ENCODE results near the gene FGF22. TPM values are rescaled to one million over a fixed set of nuclear protein-coding genes. Genes with fewer than 3 reads are reported as not detected.

Gene FGF22
- total RNA-seq, 1 experiment from 2014 or later, result not detected

DNA sequence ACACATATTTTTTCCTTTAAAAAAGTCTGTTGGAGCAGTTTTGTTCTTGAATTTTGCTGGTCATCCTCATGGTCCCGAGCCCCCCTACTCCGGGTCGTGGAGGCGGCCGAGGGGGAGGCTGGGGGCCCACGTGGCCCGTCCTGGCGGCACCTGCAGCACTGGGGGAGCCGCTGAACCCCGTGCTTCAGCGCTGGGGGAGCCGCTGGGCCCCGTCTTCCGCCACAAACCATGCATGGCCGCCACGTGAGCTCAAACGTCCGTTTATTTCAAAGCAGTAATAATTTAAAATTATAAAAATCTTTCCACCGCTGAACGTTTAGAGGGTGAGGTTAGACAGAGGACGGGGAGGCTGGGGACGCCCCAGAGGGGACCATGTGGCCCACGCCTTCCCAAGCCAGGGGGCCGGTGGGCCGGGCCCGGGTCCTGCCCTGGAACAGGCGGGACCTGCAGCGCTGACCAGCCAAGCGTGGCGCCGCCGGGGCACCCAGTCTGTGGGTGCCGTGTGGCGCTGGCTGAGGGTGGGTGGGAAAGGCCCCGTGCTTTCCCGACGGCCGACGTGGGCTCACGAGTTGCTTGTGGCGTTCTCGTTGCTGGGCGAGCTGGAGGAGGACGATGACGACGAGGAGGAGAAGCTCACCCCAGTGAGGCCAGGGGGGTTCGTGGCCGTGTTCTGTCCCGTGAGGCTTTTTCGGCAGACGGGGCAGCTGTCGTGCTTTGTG, 8.0 kb downstream of the FGF22 start:
- H3K4me3 ChIP-seq (ENCODE audit: low read length), result no peak overlapping the region
- peaks cover 10% of the 10 kb centered on the region for H3K4me1 ChIP-seq (ENCODE audit: low read length)
- H3K9me2 ChIP-seq (replicated peaks; ENCODE audit: insufficient read depth, low read length), result no peaks in the 10 kb centered on the region
- DNase-seq, result no peak
- H3K9me3 ChIP-seq (ENCODE audit: low read length), result no peaks in the 10 kb centered on the region
- no peak overlapping the region for H2AFZ ChIP-seq (ENCODE audit: low read length)
- H3K4me2 ChIP-seq (ENCODE audit: low read depth, low read length, poor library complexity, severe bottlenecking), result no peak overlapping the region
- no peaks in the 10 kb centered on the region for H3K27me3 ChIP-seq (ENCODE audit: low read length)
- H3K79me2 ChIP-seq (ENCODE audit: low read length), result peaks cover 9% of the 10 kb centered on the region
- H3K36me3 ChIP-seq (ENCODE audit: insufficient read depth, low read length), result no peaks in the 10 kb centered on the region
- H4K20me1 ChIP-seq (ENCODE audit: insufficient read depth, low read depth, low read length), result peaks cover 8% of the 10 kb centered on the region; the same call in 1 of the 2 replicates
- H3K9ac ChIP-seq (ENCODE audit: low read length), result no peak overlapping the region
- H3K27ac ChIP-seq (ENCODE audit: low read length), result no peak overlapping the region

DNA sequence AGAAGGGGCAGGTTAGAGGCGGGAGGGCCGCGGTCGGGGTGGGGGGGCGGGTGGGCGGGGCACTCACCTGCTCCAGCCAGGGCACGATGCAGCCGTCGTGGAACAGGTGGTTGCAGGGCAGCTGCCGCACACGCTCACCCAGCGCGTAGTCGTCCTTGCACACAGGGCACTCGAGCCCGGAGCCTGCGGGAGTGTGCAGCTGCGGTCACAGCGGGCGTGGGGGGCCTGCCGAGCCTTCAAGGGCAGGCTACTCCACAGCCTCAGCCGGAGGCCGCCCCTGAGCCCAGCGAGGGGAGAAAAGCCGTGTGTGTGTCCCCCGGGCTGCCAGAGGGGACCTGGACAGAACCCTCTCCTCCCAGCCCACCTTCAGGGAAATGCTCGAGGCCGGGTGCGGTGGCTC, 8.6 kb downstream of the FGF22 start:
- DNase-seq, result no peak
- Histone ChIP-seq H3K27me3 (ENCODE audit: low read length) (no peaks in the 10 kb centered on the region), H3K4me1 (ENCODE audit: low read length) (peaks cover 10% of the 10 kb centered on the region), H3K4me3 (ENCODE audit: low read length) (no peak overlapping the region), H3K9ac (ENCODE audit: low read length) (no peak overlapping the region), H3K4me2 (ENCODE audit: low read depth, low read length, poor library complexity, severe bottlenecking) (no peak overlapping the region), H3K9me2 (replicated peaks; ENCODE audit: insufficient read depth, low read length) (no peaks in the 10 kb centered on the region), H4K20me1 (ENCODE audit: insufficient read depth, low read depth, low read length) (peaks cover 11% of the 10 kb centered on the region), H3K79me2 (ENCODE audit: low read length) (peaks cover 14% of the 10 kb centered on the region), H3K36me3 (ENCODE audit: insufficient read depth, low read length) (peaks cover under 1% of the 10 kb centered on the region; the same call in 1 of the 2 replicates), H2AFZ (ENCODE audit: low read length) (no peak overlapping the region), H3K27ac (ENCODE audit: low read length) (no peak overlapping the region), H3K9me3 (ENCODE audit: low read length) (no peaks in the 10 kb centered on the region)

DNA sequence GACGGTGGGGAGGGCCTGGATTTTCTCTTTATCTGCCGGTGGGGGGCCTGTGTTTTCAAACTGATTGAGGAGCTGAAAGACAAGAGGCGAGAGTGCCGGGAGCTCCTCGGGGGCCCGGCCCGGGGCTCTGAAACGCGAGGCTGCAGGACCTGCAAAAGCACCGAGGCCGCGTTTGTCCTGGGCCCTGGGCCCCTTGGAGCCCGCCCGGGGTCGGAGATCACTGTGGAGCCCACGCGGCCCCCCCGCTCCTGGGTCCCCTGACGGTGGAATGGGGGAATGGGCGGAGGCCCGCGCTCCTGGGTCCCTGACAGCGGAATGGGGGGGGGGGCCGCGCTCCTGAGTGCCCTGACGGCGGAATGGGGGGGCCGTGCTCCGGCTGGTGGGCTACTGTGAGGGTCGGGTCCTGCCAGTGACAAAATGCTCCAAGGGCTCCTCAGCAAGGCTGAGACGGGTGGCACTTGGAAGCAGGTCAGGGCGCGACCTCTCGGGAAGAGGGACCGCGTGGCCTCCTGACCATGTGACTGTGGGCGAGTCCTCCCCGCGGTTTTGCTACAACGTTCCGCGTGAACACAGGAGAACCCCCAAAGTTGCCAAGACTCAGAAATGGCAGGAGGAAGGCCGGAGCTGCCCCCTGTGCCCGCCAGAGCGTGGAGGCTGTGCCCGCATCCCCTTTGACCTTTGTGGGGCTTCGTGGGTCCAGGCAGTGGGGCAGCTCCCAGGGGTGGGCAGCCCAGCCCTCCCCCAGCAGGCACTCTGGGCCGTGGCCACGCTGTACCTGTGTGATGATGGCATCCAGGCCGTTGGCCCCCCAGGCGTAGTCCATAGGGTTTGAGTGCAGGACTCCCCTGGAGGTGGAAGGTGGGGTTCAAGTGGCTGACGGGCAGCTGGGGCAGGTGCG, 9.5 kb downstream of the FGF22 start:
- Histone ChIP-seq H3K36me3 (ENCODE audit: insufficient read depth, low read length) (peaks cover 7% of the 10 kb centered on the region), H4K20me1 (ENCODE audit: insufficient read depth, low read depth, low read length) (peaks cover 20% of the 10 kb centered on the region), H3K4me1 (ENCODE audit: low read length) (peaks cover 9% of the 10 kb centered on the region), H3K9ac (ENCODE audit: low read length) (no peak overlapping the region), H2AFZ (ENCODE audit: low read length) (no peak overlapping the region), H3K79me2 (ENCODE audit: low read length) (peaks cover 23% of the 10 kb centered on the region), H3K9me3 (ENCODE audit: low read length) (no peaks in the 10 kb centered on the region), H3K4me2 (ENCODE audit: low read depth, low read length, poor library complexity, severe bottlenecking) (no peak overlapping the region), H3K9me2 (replicated peaks; ENCODE audit: insufficient read depth, low read length) (no peaks in the 10 kb centered on the region), H3K27ac (ENCODE audit: low read length) (no peak overlapping the region), H3K27me3 (ENCODE audit: low read length) (no peaks in the 10 kb centered on the region), H3K4me3 (ENCODE audit: low read length) (no peak overlapping the region)
- DNase-seq, result no peak

DNA sequence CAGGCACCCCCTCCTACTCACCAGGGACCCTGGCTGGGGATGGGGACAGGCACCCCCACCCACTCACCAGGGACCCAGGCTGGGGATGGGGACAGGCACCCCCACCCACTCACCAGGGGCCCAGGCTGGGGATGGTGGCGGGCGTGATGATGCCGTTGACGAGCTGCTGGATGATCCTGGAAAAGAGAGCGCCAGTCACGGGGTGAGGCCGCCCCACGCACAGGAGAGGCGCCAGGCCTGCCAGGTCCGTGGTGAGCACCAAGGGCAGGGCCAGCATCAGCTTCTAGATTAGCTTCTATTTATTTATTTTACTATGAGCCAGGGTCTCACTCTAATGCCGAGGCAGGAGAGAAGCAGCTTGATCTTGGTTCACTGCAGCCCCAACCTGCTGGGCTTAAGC, 10.4 kb downstream of the FGF22 start:
- H3K9me2 ChIP-seq (replicated peaks; ENCODE audit: insufficient read depth, low read length), result no peaks in the 10 kb centered on the region
- no peak overlapping the region for H3K9ac ChIP-seq (ENCODE audit: low read length)
- peaks cover 26% of the 10 kb centered on the region for H4K20me1 ChIP-seq (ENCODE audit: insufficient read depth, low read depth, low read length)
- no peak overlapping the region for H3K4me3 ChIP-seq (ENCODE audit: low read length)
- no peaks in the 10 kb centered on the region for H3K4me1 ChIP-seq (ENCODE audit: low read length)
- H3K36me3 ChIP-seq (ENCODE audit: insufficient read depth, low read length), result peaks cover 12% of the 10 kb centered on the region
- H2AFZ ChIP-seq (ENCODE audit: low read length), result no peak overlapping the region
- H3K79me2 ChIP-seq (ENCODE audit: low read length), result peaks cover 29% of the 10 kb centered on the region
- no peak for DNase-seq
- no peak overlapping the region for H3K4me2 ChIP-seq (ENCODE audit: low read depth, low read length, poor library complexity, severe bottlenecking)
- H3K27ac ChIP-seq (ENCODE audit: low read length), result no peak overlapping the region
- H3K27me3 ChIP-seq (ENCODE audit: low read length), result no peaks in the 10 kb centered on the region
- H3K9me3 ChIP-seq (ENCODE audit: low read length), result no peaks in the 10 kb centered on the region

GRCh38 chr19:651114-651818, 11.6 kb downstream of the FGF22 start:
- Histone ChIP-seq H3K9me3 (ENCODE audit: low read length) (no peaks in the 10 kb centered on the region), H3K9ac (ENCODE audit: low read length) (no peak overlapping the region), H3K4me2 (ENCODE audit: low read depth, low read length, poor library complexity, severe bottlenecking) (no peak overlapping the region), H3K27me3 (ENCODE audit: low read length) (no peaks in the 10 kb centered on the region), H3K27ac (ENCODE audit: low read length) (no peak overlapping the region), H3K4me3 (ENCODE audit: low read length) (no peak overlapping the region), H3K79me2 (ENCODE audit: low read length) (peaks cover 41% of the 10 kb centered on the region), H3K4me1 (ENCODE audit: low read length) (no peaks in the 10 kb centered on the region), H4K20me1 (ENCODE audit: insufficient read depth, low read depth, low read length) (peaks cover 30% of the 10 kb centered on the region), H2AFZ (ENCODE audit: low read length) (no peak overlapping the region), H3K9me2 (replicated peaks; ENCODE audit: insufficient read depth, low read length) (no peaks in the 10 kb centered on the region), H3K36me3 (ENCODE audit: insufficient read depth, low read length) (peaks cover 16% of the 10 kb centered on the region)
- DNase-seq, result no peak

- Histone ChIP-seq H3K36me3 (ENCODE audit: insufficient read depth, low read length) (peaks cover 16% of the 10 kb centered on the region), H2AFZ (ENCODE audit: low read length) (no peak overlapping the region), H3K27me3 (ENCODE audit: low read length) (no peaks in the 10 kb centered on the region), H3K9ac (ENCODE audit: low read length) (no peak overlapping the region), H3K4me1 (ENCODE audit: low read length) (no peaks in the 10 kb centered on the region), H3K27ac (ENCODE audit: low read length) (no peak overlapping the region), H3K79me2 (ENCODE audit: low read length) (peaks cover 48% of the 10 kb centered on the region), H3K4me2 (ENCODE audit: low read depth, low read length, poor library complexity, severe bottlenecking) (no peak overlapping the region), H3K4me3 (ENCODE audit: low read length) (no peak overlapping the region), H3K9me3 (ENCODE audit: low read length) (no peaks in the 10 kb centered on the region), H3K9me2 (replicated peaks; ENCODE audit: insufficient read depth, low read length) (no peaks in the 10 kb centered on the region), H4K20me1 (ENCODE audit: insufficient read depth, low read depth, low read length) (peaks cover 38% of the 10 kb centered on the region)
- no peak for DNase-seq
Measured at GRCh38 chr19:651991-652390, 12.3 kb downstream of the FGF22 start.

GRCh38 chr19:652467-653389, 13.0 kb downstream of the FGF22 start:
- no peaks in the 10 kb centered on the region for H3K27me3 ChIP-seq (ENCODE audit: low read length)
- no peaks in the 10 kb centered on the region for H3K9me2 ChIP-seq (replicated peaks; ENCODE audit: insufficient read depth, low read length)
- H3K4me1 ChIP-seq (ENCODE audit: low read length), result no peaks in the 10 kb centered on the region
- H3K9ac ChIP-seq (ENCODE audit: low read length), result no peak overlapping the region
- no peak overlapping the region for H3K4me2 ChIP-seq (ENCODE audit: low read depth, low read length, poor library complexity, severe bottlenecking)
- H3K79me2 ChIP-seq (ENCODE audit: low read length), result peaks cover 55% of the 10 kb centered on the region
- no peak overlapping the region for H2AFZ ChIP-seq (ENCODE audit: low read length)
- H4K20me1 ChIP-seq (ENCODE audit: insufficient read depth, low read depth, low read length), result peaks cover 45% of the 10 kb centered on the region
- DNase-seq, result no peak
- peaks cover 16% of the 10 kb centered on the region for H3K36me3 ChIP-seq (ENCODE audit: insufficient read depth, low read length)
- no peak overlapping the region for H3K27ac ChIP-seq (ENCODE audit: low read length)
- H3K9me3 ChIP-seq (ENCODE audit: low read length), result no peaks in the 10 kb centered on the region
- H3K4me3 ChIP-seq (ENCODE audit: low read length), result no peak overlapping the region

Data from Karpas-422 (cell line).